Neural cell (in vitro differentiated cells): Measurements from ENCODE around the gene YPEL2. TPM values are rescaled to one million over a fixed set of nuclear protein-coding genes. Genes with fewer than 3 reads are reported as not detected.

ENCODE experiments used
- H2AFZ ChIP-seq: fragments of 200-600, 300-800 bp; sonication (generic), shearing (Covaris generic); 2 replicates; pipeline ENCODE4 v1.6.0; 2014; ENCODE audit warnings: low read depth, mild to moderate bottlenecking, antibody characterized with exemption, low read length, moderate library complexity
- H3F3A ChIP-seq: fragments of 200-600 bp; shearing (Covaris generic); 2 replicates; pipeline ENCODE4 v1.6.1; 2016; ENCODE audit warnings: mild to moderate bottlenecking, moderate library complexity, mixed read lengths, antibody characterized with exemption, low read length; ENCODE audit not compliant: insufficient read depth, poor library complexity, severe bottlenecking
- H3K27ac ChIP-seq: fragments of 200-600, 300-800 bp; sonication (generic), shearing (Covaris generic); 2 replicates; pipeline ENCODE4 v1.5.1; 2014; ENCODE audit warnings: mild to moderate bottlenecking, low read length, moderate library complexity
- H3K27me3 ChIP-seq: fragments of 300-800, 200-600 bp; sonication (generic), shearing (Covaris generic); 2 replicates; pipeline ENCODE4 v1.6.0; 2014; ENCODE audit warnings: mild to moderate bottlenecking, low read depth, low read length, moderate library complexity; ENCODE audit not compliant: insufficient read depth
- H3K36me3 ChIP-seq: fragments of 300-800, 200-600 bp; sonication (generic), shearing (Covaris generic); 2 replicates; pipeline ENCODE4 v1.5.1; 2014; ENCODE audit warnings: mild to moderate bottlenecking, antibody characterized with exemption, low read length, moderate library complexity; ENCODE audit not compliant: insufficient read depth
- H3K4me2 ChIP-seq: fragments of 300-800, 200-600 bp; sonication (generic), shearing (Covaris generic); 2 replicates; pipeline ENCODE4 v1.6.0; 2014; ENCODE audit warnings: mild to moderate bottlenecking, low read length
- H3K4me3 ChIP-seq: fragments of 300-800, 200-600 bp; sonication (generic), shearing (Covaris generic); 2 replicates; pipeline ENCODE4 v1.5.1; 2014; ENCODE audit warnings: mild to moderate bottlenecking, low read length, moderate library complexity
- H3K79me2 ChIP-seq: fragments of 200-600 bp; shearing (Covaris generic); replicated peaks from 2 replicates; pipeline ENCODE4 v1.6.0; 2014; ENCODE audit warnings: mild to moderate bottlenecking, low read length, moderate library complexity; ENCODE audit not compliant: insufficient read depth
- H3K9ac ChIP-seq: fragments of 300-800, 200-600 bp; sonication (generic), shearing (Covaris generic); 2 replicates; pipeline ENCODE4 v1.6.1; 2016; ENCODE audit warnings: mild to moderate bottlenecking, low read length, mixed read lengths
- H3K9me2 ChIP-seq: fragments of 200-600 bp; shearing (Covaris generic); 2 replicates; pipeline ENCODE4 v1.6.1; 2016; ENCODE audit warnings: mild to moderate bottlenecking, low read length, mixed read lengths; ENCODE audit not compliant: insufficient read depth
- H3K9me3 ChIP-seq: fragments of 200-600, 300-800 bp; sonication (generic), shearing (Covaris generic); 2 replicates; pipeline ENCODE4 v1.6.1; 2016; ENCODE audit warnings: mild to moderate bottlenecking, mixed run types, low read length, moderate library complexity, mixed read lengths
- H4K20me1 ChIP-seq: fragments of 200-600 bp; shearing (Covaris generic); 2 replicates; pipeline ENCODE4 v1.6.1; 2016; ENCODE audit warnings: mild to moderate bottlenecking, mixed run types; ENCODE audit not compliant: insufficient read depth
- EP300 ChIP-seq: fragments of 450-650 bp; conservative IDR thresholded peaks from 2 replicates; pipeline ENCODE4 v1.6.1; 2014; ENCODE audit warnings: antibody characterized with exemption, mild to moderate bottlenecking, moderate library complexity; ENCODE audit not compliant: poor library complexity, severe bottlenecking
- EZH2 ChIP-seq: fragments of 200-600, 300-800 bp; shearing (Covaris generic), sonication (generic); IDR thresholded peaks from 2 replicates; pipeline ENCODE4 v1.6.1; 2014; ENCODE audit warnings: antibody characterized with exemption, low read length, borderline replicate concordance, mild to moderate bottlenecking; ENCODE audit not compliant: insufficient read depth, poor library complexity, severe bottlenecking
- MXI1 ChIP-seq: fragments of 450-650 bp; conservative IDR thresholded peaks from 2 replicates; pipeline ENCODE4 v1.6.1; 2014; ENCODE audit warnings: antibody characterized with exemption, mild to moderate bottlenecking; ENCODE audit not compliant: poor library complexity, severe bottlenecking
- POLR2AphosphoS5 ChIP-seq: IDR thresholded peaks from 2 replicates; pipeline ENCODE4 v1.6.1; 2012
- RAD21 ChIP-seq: fragments of 450-650 bp; conservative IDR thresholded peaks from 2 replicates; pipeline ENCODE4 v1.6.1; 2014; ENCODE audit warnings: antibody characterized with exemption, mild to moderate bottlenecking, moderate library complexity
- SMC3 ChIP-seq: fragments of 450-650 bp; conservative IDR thresholded peaks from 2 replicates; pipeline ENCODE4 v1.6.1; 2014; ENCODE audit warnings: antibody characterized with exemption, mild to moderate bottlenecking, moderate library complexity; ENCODE audit not compliant: poor library complexity
- TAF1 ChIP-seq: IDR thresholded peaks from 2 replicates; pipeline ENCODE4 v1.6.1; 2012; ENCODE audit warnings: low read depth
- polyA plus RNA-seq: library from polyadenylated mRNA; depleted of rRNA; stranded (reverse); fragments of >200 nt; gene quantifications from 2 replicates; pipeline ENCODE4 v1.2.3, GENCODE V29; 2014
- TF ChIP-seq, protein P1 (sequence below): fragments of 450-650 bp; IDR thresholded peaks from 2 replicates; pipeline ENCODE4 v1.5.1; 2014; ENCODE audit warnings: antibody characterized with exemption, mild to moderate bottlenecking, moderate library complexity; ENCODE audit not compliant: poor library complexity, severe bottlenecking
- TF ChIP-seq, protein P2 (sequence below): IDR thresholded peaks from 2 replicates; pipeline ENCODE4 v1.6.1; 2012; ENCODE audit warnings: borderline replicate concordance

The YPEL2 gene
- polyA plus RNA-seq, 1 donor from 2014 or later, result 17.0 TPM

DNA sequence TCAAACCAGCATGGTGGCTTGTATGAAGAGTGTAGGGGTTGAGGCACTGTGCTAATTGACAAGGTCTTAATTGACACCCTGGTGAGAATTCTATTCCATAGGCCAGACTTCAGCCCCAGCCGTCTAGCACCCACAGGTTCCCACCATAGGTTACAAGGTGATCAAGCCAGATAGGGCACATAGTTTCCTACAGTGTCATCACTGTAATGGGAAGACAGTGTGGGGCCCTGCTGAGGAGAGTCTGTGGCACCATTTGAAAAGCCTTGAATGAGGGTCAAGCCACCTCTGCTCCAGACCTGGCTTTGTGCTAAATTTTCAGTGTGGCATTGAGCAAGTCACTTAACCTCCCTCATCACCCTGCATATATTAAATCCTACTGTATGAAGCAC is 36.2 kb downstream of the YPEL2 start:
- H3K27me3 ChIP-seq, result no peaks in the 10 kb centered on the region

DNA sequence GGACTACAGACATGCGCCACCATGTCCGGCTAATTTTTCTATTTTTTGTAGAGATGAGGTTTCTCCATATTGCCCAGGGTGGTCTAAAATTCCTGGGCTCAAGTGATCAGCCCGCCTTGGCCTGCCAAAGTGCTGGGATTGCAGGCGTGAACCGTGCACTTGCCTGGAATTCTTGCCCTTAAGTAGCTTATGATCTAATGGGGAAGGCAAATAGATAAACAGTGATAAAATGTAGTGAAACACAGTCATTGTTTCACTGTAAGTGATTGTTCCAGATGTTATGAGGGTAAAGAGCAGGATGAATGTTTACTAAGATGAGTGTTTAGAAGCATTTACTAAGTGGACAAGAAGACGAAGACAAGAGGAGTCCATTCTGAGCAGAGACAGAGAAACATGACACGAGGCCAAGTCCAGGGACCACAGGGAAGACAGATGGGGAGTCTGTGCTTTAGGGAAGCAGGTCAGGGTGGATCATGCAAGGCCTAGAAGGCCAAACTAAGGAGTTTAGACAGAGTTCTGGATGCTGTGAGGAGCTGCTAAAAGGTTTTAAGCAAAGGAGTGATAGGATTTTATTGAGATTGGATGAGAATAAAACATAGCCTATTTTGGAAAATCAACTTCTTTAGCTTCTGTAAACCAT is 36.9 kb downstream of the YPEL2 start:
- H3K4me2 ChIP-seq, result no peak overlapping the region
- H3F3A ChIP-seq, result no peaks in the 10 kb centered on the region
- no peak overlapping the region for H3K9ac ChIP-seq
- no peaks in the 10 kb centered on the region for H3K9me2 ChIP-seq
- no peak overlapping the region for H3K27ac ChIP-seq
- TF ChIP-seq MXI1 (no peak), POLR2AphosphoS5 (no peak), EZH2 (no peak), RAD21 (no peak), TAF1 (no peak), EP300 (no peak), SMC3 (no peak)
- TF ChIP-seq, protein P1, sequence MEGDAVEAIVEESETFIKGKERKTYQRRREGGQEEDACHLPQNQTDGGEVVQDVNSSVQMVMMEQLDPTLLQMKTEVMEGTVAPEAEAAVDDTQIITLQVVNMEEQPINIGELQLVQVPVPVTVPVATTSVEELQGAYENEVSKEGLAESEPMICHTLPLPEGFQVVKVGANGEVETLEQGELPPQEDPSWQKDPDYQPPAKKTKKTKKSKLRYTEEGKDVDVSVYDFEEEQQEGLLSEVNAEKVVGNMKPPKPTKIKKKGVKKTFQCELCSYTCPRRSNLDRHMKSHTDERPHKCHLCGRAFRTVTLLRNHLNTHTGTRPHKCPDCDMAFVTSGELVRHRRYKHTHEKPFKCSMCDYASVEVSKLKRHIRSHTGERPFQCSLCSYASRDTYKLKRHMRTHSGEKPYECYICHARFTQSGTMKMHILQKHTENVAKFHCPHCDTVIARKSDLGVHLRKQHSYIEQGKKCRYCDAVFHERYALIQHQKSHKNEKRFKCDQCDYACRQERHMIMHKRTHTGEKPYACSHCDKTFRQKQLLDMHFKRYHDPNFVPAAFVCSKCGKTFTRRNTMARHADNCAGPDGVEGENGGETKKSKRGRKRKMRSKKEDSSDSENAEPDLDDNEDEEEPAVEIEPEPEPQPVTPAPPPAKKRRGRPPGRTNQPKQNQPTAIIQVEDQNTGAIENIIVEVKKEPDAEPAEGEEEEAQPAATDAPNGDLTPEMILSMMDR, result no peak
- TF ChIP-seq, protein P2, sequence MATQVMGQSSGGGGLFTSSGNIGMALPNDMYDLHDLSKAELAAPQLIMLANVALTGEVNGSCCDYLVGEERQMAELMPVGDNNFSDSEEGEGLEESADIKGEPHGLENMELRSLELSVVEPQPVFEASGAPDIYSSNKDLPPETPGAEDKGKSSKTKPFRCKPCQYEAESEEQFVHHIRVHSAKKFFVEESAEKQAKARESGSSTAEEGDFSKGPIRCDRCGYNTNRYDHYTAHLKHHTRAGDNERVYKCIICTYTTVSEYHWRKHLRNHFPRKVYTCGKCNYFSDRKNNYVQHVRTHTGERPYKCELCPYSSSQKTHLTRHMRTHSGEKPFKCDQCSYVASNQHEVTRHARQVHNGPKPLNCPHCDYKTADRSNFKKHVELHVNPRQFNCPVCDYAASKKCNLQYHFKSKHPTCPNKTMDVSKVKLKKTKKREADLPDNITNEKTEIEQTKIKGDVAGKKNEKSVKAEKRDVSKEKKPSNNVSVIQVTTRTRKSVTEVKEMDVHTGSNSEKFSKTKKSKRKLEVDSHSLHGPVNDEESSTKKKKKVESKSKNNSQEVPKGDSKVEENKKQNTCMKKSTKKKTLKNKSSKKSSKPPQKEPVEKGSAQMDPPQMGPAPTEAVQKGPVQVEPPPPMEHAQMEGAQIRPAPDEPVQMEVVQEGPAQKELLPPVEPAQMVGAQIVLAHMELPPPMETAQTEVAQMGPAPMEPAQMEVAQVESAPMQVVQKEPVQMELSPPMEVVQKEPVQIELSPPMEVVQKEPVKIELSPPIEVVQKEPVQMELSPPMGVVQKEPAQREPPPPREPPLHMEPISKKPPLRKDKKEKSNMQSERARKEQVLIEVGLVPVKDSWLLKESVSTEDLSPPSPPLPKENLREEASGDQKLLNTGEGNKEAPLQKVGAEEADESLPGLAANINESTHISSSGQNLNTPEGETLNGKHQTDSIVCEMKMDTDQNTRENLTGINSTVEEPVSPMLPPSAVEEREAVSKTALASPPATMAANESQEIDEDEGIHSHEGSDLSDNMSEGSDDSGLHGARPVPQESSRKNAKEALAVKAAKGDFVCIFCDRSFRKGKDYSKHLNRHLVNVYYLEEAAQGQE, result no peak
- H2AFZ ChIP-seq, result no peak overlapping the region
- H3K36me3 ChIP-seq, result no peaks in the 10 kb centered on the region
- H4K20me1 ChIP-seq, result no peaks in the 10 kb centered on the region
- H3K4me3 ChIP-seq, result no peak overlapping the region
- no peaks in the 10 kb centered on the region for H3K9me3 ChIP-seq
- no peaks in the 10 kb centered on the region for H3K27me3 ChIP-seq
- no peaks in the 10 kb centered on the region for H3K79me2 ChIP-seq

More for the DNA sequence above, 36.2 kb downstream of the YPEL2 start:
- H3K9me2 ChIP-seq, result no peaks in the 10 kb centered on the region
- H3K9me3 ChIP-seq, result no peaks in the 10 kb centered on the region
- no peaks in the 10 kb centered on the region for H3K79me2 ChIP-seq
- no peak overlapping the region for H3K27ac ChIP-seq
- no peak overlapping the region for H3K4me2 ChIP-seq
- no peak overlapping the region for H2AFZ ChIP-seq
- H3K4me3 ChIP-seq, result no peak overlapping the region
- no peaks in the 10 kb centered on the region for H3F3A ChIP-seq
- no peak overlapping the region for H3K9ac ChIP-seq
- TF ChIP-seq TAF1, result no peak
- TF ChIP-seq, protein P1, result no peak
- TF ChIP-seq RAD21, result no peak
- no peak for TF ChIP-seq EZH2
- no peak for TF ChIP-seq EP300
- no peak for TF ChIP-seq SMC3
- TF ChIP-seq POLR2AphosphoS5, result no peak
- TF ChIP-seq, protein P2, result no peak
- no peak for TF ChIP-seq MXI1
- H3K36me3 ChIP-seq, result no peaks in the 10 kb centered on the region
- no peaks in the 10 kb centered on the region for H4K20me1 ChIP-seq
